Activated naive CD8-positive, alpha-beta T cell (primary cell): ENCODE results near the gene STK25.
"Not testable (repeated sequence)": the region's sequence is repeated elsewhere in the genome, so short reads cannot be mapped to it uniquely, and the experiment has no call there.

ENCODE experiments used
- H3K27ac Mint-ChIP-seq: one replicate; pipeline ENCODE4 v1.8.0; 2021; ENCODE audit warnings: mixed read lengths
- H3K27me3 Mint-ChIP-seq: one replicate; pipeline ENCODE4 v1.8.0; 2021; ENCODE audit warnings: mixed read lengths
- H3K36me3 Mint-ChIP-seq: one replicate; pipeline ENCODE4 v1.8.0; 2021; ENCODE audit warnings: mixed read lengths
- H3K4me1 Mint-ChIP-seq: one replicate; pipeline ENCODE4 v1.8.0; 2021; ENCODE audit warnings: low read depth, mixed read lengths
- H3K4me3 Mint-ChIP-seq: one replicate; pipeline ENCODE4 v1.8.0; 2021; ENCODE audit warnings: mild to moderate bottlenecking, mixed read lengths
- H3K9me3 Mint-ChIP-seq: one replicate; pipeline ENCODE4 v1.8.0; 2021; ENCODE audit warnings: low read depth, mixed read lengths

STK25 gene

DNA sequence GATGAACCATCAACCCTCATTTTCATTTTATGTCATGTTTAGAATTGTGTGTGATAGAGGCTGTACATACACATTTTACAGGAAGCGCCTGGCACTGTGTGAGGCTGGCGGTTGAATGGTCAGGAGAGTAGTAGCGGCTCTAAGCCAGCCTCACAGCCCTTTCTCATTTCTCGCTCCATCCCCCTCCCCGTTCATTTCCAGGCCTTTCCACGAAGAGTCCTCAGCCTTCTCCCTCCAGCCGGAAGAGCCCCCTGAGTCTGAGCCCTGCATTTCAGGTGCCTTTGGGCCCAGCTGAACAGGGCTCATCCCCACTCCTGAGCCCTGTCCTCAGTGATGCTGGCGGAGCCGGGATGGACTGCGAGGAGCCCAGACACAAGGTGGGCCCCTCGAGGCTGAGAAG lies 51.8 kb downstream of the STK25 start:
- Mint-ChIP-seq H3K4me3 (no peak overlapping the region), H3K27me3 (peaks cover 8% of the 10 kb centered on the region), H3K36me3 (peaks cover 2% of the 10 kb centered on the region), H3K9me3 (no peaks in the 10 kb centered on the region), H3K27ac (no peak overlapping the region), H3K4me1 (no peaks in the 10 kb centered on the region)

DNA sequence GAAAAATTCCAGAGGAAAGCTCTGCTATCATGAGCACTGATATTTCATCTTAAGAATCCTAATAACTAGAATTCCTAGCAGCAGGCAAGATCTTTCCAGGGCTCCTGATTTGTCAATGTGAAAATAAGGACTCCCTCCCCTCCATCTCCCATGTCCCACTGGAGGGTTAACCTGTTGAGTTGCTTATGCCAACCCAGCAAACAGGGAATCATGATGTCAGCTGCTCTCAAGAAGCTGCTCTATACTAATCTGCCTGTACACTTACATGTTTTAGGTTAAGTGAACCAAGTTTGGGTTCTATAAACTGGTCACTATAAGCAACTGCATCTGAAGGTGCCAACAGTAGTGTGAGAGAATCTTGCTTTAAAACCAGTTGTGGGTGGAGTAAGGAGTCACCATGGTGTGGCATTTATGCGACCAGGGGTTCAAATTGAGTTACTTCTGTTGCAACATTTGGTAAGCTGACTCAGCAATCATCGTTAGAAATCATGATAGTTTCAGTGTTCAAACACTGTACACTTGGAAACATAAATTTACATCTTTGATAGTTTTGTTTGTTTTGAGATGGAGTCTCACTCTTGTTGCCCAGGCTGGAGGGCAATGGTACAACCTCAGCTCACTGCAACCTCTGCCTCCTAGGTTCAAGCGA lies 53.4 kb downstream of the STK25 start:
- Mint-ChIP-seq H3K4me3 (no peak overlapping the region), H3K4me1 (no peaks in the 10 kb centered on the region), H3K36me3 (peaks cover 5% of the 10 kb centered on the region), H3K27ac (no peak overlapping the region), H3K27me3 (peaks cover 9% of the 10 kb centered on the region), H3K9me3 (no peaks in the 10 kb centered on the region)

DNA sequence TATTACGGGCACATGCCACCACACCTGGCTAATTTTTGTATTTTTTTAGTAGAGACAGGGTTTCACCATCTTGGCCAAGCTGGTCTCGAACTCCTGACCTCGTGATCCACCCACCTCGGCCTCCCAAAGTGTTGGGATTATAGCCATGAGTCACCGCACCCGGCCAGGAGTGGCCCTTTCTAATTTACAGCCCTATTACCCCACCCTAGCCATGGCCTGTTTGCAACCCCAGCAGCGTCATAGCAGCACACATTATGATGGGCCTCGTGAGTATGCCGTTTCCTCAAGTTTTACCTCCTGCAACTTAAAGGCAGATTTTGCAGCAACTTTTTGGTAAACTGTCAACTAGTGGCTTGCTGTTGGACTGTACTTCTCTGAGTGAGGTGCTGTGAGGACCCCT lies 54.5 kb downstream of the STK25 start:
- not testable (repeated sequence) for H3K9me3 Mint-ChIP-seq, H3K4me1 Mint-ChIP-seq, H3K27ac Mint-ChIP-seq, H3K4me3 Mint-ChIP-seq, H3K36me3 Mint-ChIP-seq
- H3K27me3 Mint-ChIP-seq = peaks cover 12% of the 10 kb centered on the region

DNA sequence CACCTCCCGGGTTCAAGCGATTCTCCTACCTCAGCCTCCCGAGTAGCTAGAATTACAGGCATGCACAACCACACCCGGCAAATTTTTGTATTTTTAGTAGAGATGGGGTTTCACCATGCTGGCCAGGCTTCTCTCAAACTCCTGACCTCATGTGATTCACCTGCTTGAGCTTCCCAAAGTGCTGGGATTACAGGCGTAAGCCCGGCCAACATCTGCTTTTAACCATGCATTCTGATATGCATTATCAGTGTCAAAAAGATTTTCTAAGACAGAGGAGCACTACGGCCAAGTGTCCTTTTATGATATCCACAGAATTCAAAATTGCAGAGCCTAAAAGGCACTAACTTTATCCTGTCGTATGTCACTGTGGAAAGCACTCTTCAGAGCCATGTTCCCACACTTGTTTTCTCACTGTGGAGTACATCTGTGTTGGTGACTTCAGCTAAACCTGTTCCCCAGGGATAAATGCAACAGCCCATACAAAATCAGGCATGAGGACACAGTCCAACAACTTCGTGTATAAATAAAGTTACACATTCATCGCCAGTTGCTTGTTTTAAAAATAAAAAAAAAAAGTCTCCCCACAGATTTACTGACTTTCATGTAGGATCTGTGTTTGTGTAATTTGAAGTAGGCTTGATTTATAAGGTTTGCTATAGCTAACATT lies 56.4 kb downstream of the STK25 start:
- Mint-ChIP-seq H3K9me3 (no peaks in the 10 kb centered on the region), H3K4me1 (no peaks in the 10 kb centered on the region), H3K4me3 (no peak overlapping the region), H3K36me3 (peaks cover 14% of the 10 kb centered on the region), H3K27me3 (peaks cover 19% of the 10 kb centered on the region), H3K27ac (no peak overlapping the region)

DNA sequence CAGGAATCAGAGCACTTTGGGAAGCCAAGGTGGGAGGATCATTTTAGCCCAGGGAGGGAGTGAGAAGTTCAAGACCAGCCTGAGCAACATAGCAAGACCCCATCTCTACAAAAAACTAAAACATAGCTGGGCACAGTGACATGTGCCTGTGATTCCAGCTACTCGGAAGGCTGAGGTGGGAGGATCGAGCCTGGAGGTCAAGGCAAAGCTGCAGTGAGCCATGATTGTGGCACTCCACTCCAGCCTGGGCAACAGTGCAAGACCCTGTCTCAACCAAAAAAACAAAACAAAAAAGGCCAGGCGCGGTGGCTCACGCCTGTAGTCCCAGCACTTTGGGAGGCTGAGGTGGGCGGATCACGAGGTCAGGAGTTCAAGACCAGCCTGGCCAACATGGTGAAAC lies 58.3 kb downstream of the STK25 start:
- not testable (repeated sequence) for H3K4me3 Mint-ChIP-seq, H3K4me1 Mint-ChIP-seq, H3K9me3 Mint-ChIP-seq, H3K27ac Mint-ChIP-seq
- Mint-ChIP-seq H3K36me3 (peaks cover 20% of the 10 kb centered on the region), H3K27me3 (peaks cover 29% of the 10 kb centered on the region)

DNA sequence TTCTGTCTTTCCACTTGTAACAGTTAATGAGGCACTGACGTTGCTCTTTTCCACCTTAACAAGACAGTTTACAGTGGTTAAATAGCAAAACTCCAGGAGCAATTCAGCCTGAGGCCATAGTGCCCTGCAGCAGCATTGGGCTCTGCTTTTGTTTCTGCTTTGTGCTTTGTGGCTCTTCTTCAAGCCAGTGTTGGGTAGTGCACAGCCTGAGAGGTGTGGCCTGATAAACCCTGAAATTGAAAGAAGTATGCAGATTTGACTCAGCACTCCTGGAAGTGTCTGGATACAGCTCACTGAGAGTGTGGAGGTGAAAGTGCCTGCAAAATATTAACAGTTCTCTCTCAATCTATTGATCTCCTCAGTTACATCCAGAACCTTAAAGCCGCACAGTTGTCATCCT lies 63.0 kb downstream of the STK25 start:
- peaks cover 19% of the 10 kb centered on the region for H3K4me1 Mint-ChIP-seq
- no peak overlapping the region for H3K4me3 Mint-ChIP-seq
- no peaks in the 10 kb centered on the region for H3K9me3 Mint-ChIP-seq
- H3K36me3 Mint-ChIP-seq = peaks cover 26% of the 10 kb centered on the region
- H3K27ac Mint-ChIP-seq = no peak overlapping the region
- H3K27me3 Mint-ChIP-seq = peaks cover 37% of the 10 kb centered on the region

GRCh38 chr2:241443486-241444223 lies 64.7 kb downstream of the STK25 start:
- Mint-ChIP-seq H3K4me3 (peak overlapping the region; percentile 40), H3K27me3 (peaks cover 36% of the 10 kb centered on the region), H3K36me3 (peaks cover 25% of the 10 kb centered on the region), H3K4me1 (peaks cover 19% of the 10 kb centered on the region), H3K27ac (peak overlapping the region; percentile 25), H3K9me3 (no peaks in the 10 kb centered on the region)
